ENCODE data around the gene OR2AK2. TPM values are rescaled to one million over a fixed set of nuclear protein-coding genes. Genes with fewer than 3 reads are reported as not detected.

OR2AK2 gene
- total RNA-seq, 2 experiments from 2014 or later: not detected

GRCh38 chr1:247962911-247963588 lies 2.0 kb upstream of the OR2AK2 start:
- DNase-seq (ENCODE audit: low spot score): no peak
- H3K4me1 ChIP-seq (ENCODE audit: insufficient read depth, low read length, poor library complexity, severe bottlenecking): no peaks in the 10 kb centered on the region

GRCh38 chr1:247966532-247967204 lies 1.6 kb downstream of the OR2AK2 start:
- Histone ChIP-seq H3K4me2 (ENCODE audit: low read length) (no peak overlapping the region), H3K4me3 (ENCODE audit: low read depth, low read length, poor library complexity, severe bottlenecking) (no peak overlapping the region), H2AFZ (ENCODE audit: low read length) (no peak overlapping the region), H4K20me1 (ENCODE audit: insufficient read depth, low read length) (no peaks in the 10 kb centered on the region), H3K9me2 (ENCODE audit: insufficient read depth, low read length) (no peaks in the 10 kb centered on the region), H3K9me3 (ENCODE audit: low read length) (no peaks in the 10 kb centered on the region), H3K4me1 (ENCODE audit: insufficient read depth, low read length, poor library complexity, severe bottlenecking) (no peaks in the 10 kb centered on the region), H3K79me2 (ENCODE audit: insufficient read depth, low read depth, low read length) (no peaks in the 10 kb centered on the region), H3K27ac (ENCODE audit: low read depth, low read length, poor library complexity, severe bottlenecking) (no peak overlapping the region), H3K36me3 (ENCODE audit: insufficient read depth, low read length) (no peaks in the 10 kb centered on the region)
- TF ChIP-seq EZH2phosphoT487 (IDR thresholded peaks at IDR 0.05; ENCODE audit: borderline replicate concordance, low read depth, low read length) (no peak), CTCF (conservative IDR thresholded peaks at IDR 0.05; ENCODE audit: low read length) (no peak)
- intact Hi-C loops (cut with micrococcal nuclease; ENCODE audit: unreplicated experiment): no loop called here
- BruUV-seq (replicated peaks): no TSS peak
- POLR2A ChIA-PET: no interaction called here
- CTCF ChIA-PET (ENCODE audit: unreplicated experiment): no interaction called here
- no peak for DNase-seq (ENCODE audit: low spot score)

More at GRCh38 chr1:247962911-247963588, 2.0 kb upstream of the OR2AK2 start:
- Histone ChIP-seq H3K9me3 (ENCODE audit: low read length) (no peaks in the 10 kb centered on the region), H3K36me3 (ENCODE audit: insufficient read depth, low read length) (no peaks in the 10 kb centered on the region), H3K4me2 (ENCODE audit: low read length) (no peak overlapping the region), H4K20me1 (ENCODE audit: insufficient read depth, low read length) (no peaks in the 10 kb centered on the region), H3K9me2 (ENCODE audit: insufficient read depth, low read length) (no peaks in the 10 kb centered on the region), H3K4me3 (ENCODE audit: low read depth, low read length, poor library complexity, severe bottlenecking) (no peak overlapping the region), H3K27ac (ENCODE audit: low read depth, low read length, poor library complexity, severe bottlenecking) (no peak overlapping the region), H3K79me2 (ENCODE audit: insufficient read depth, low read depth, low read length) (no peaks in the 10 kb centered on the region), H2AFZ (ENCODE audit: low read length) (no peak overlapping the region)
- TF ChIP-seq CTCF (conservative IDR thresholded peaks at IDR 0.05; ENCODE audit: low read length) (no peak), EZH2phosphoT487 (IDR thresholded peaks at IDR 0.05; ENCODE audit: borderline replicate concordance, low read depth, low read length) (no peak)
- CTCF ChIA-PET (ENCODE audit: unreplicated experiment): no interaction called here
- BruUV-seq (replicated peaks): no TSS peak
- POLR2A ChIA-PET: no interaction called here
- intact Hi-C loops (cut with micrococcal nuclease; ENCODE audit: unreplicated experiment): no loop called here

- Histone ChIP-seq H3K9me3 (ENCODE audit: low read length) (no peaks in the 10 kb centered on the region), H4K20me1 (ENCODE audit: insufficient read depth, low read length) (no peaks in the 10 kb centered on the region), H3K4me3 (ENCODE audit: low read depth, low read length, poor library complexity, severe bottlenecking) (no peak overlapping the region), H2AFZ (ENCODE audit: low read length) (no peak overlapping the region), H3K4me2 (ENCODE audit: low read length) (no peak overlapping the region), H3K79me2 (ENCODE audit: insufficient read depth, low read depth, low read length) (no peaks in the 10 kb centered on the region), H3K36me3 (ENCODE audit: insufficient read depth, low read length) (no peaks in the 10 kb centered on the region), H3K4me1 (ENCODE audit: insufficient read depth, low read length, poor library complexity, severe bottlenecking) (no peaks in the 10 kb centered on the region), H3K27ac (ENCODE audit: low read depth, low read length, poor library complexity, severe bottlenecking) (no peak overlapping the region), H3K9me2 (ENCODE audit: insufficient read depth, low read length) (no peaks in the 10 kb centered on the region)
- DNase-seq (ENCODE audit: low spot score): no peak
- BruUV-seq (replicated peaks): no TSS peak
- ChIA-PET POLR2A (no interaction called here), CTCF (ENCODE audit: unreplicated experiment) (no interaction called here)
- TF ChIP-seq EZH2phosphoT487 (IDR thresholded peaks at IDR 0.05; ENCODE audit: borderline replicate concordance, low read depth, low read length) (no peak), CTCF (conservative IDR thresholded peaks at IDR 0.05; ENCODE audit: low read length) (no peak)
- intact Hi-C loops (cut with micrococcal nuclease; ENCODE audit: unreplicated experiment): no loop called here
These were observed 28.0 kb downstream of the OR2AK2 start for GRCh38 chr1:247992986-247993385.

Measured in OCI-LY7 (cell line).